Activated T-helper 17 cell treated with anti-CD3 and anti-CD28 coated beads, Interleukin-2, amount 50 U/mL, for 72 hours (primary cell): Measurements from ENCODE around the gene PP2D1. TPM values are rescaled to one million over a fixed set of nuclear protein-coding genes. Genes with fewer than 3 reads are reported as not detected.
A peak's percentile ranks its signal among the peaks of the same experiment; 100 is the strongest.
"Not testable (repeated sequence)": the region's sequence is repeated elsewhere in the genome, so short reads cannot be mapped to it uniquely, and the experiment has no call there.

Experiments
- ATAC-seq: fragments of 150-1000 bp; cut with Tn5 transposase; replicated peaks from 2 replicates; pipeline ENCODE4 v1.10.0; 2021; ENCODE audit warnings: mild to moderate bottlenecking, moderate library complexity
- H3K27ac Mint-ChIP-seq: one replicate; pipeline ENCODE4 v1.8.0; 2022; ENCODE audit warnings: mixed read lengths
- H3K27me3 Mint-ChIP-seq: one replicate; pipeline ENCODE4 v1.8.0; 2022; ENCODE audit warnings: mixed read lengths
- H3K36me3 Mint-ChIP-seq: one replicate; pipeline ENCODE4 v1.8.0; 2022; ENCODE audit warnings: low read depth, mild to moderate bottlenecking, mixed read lengths
- H3K4me1 Mint-ChIP-seq: one replicate; pipeline ENCODE4 v1.8.0; 2022; ENCODE audit warnings: mixed read lengths
- H3K4me3 Mint-ChIP-seq: one replicate; pipeline ENCODE4 v1.8.0; 2022; ENCODE audit warnings: mild to moderate bottlenecking, mixed read lengths
- H3K9me3 Mint-ChIP-seq: one replicate; pipeline ENCODE4 v1.8.0; 2022; ENCODE audit warnings: mixed read lengths
- total RNA-seq, 2 donors: library from RNA; stranded (reverse); gene quantifications; one replicate each; pipeline ENCODE4 v1.2.3, GENCODE V29; 2022

Gene PP2D1
- total RNA-seq, 2 donors from 2014 or later, result not detected

- Mint-ChIP-seq H3K36me3 (peaks cover 59% of the 10 kb centered on the region), H3K4me3 (peak overlapping the region; percentile 70), H3K27me3 (no peaks in the 10 kb centered on the region), H3K4me1 (peaks cover 61% of the 10 kb centered on the region), H3K27ac (peak overlapping the region; percentile 88), H3K9me3 (no peaks in the 10 kb centered on the region)
- no peak for ATAC-seq
These were observed 34.5 kb upstream of the PP2D1 start for GRCh38 chr3:20046556-20046955.

- not testable (repeated sequence) for ATAC-seq, H3K27me3 Mint-ChIP-seq, H3K9me3 Mint-ChIP-seq
- H3K4me3 Mint-ChIP-seq, result peak overlapping the region; percentile 98
- peaks cover 68% of the 10 kb centered on the region for H3K36me3 Mint-ChIP-seq
- H3K4me1 Mint-ChIP-seq, result peaks cover 51% of the 10 kb centered on the region
- peak overlapping the region; percentile 98 for H3K27ac Mint-ChIP-seq
These were observed 33.1 kb upstream of the PP2D1 start for GRCh38 chr3:20045141-20045540.

GRCh38 chr3:20043825-20044224, 31.8 kb upstream of the PP2D1 start:
- Mint-ChIP-seq H3K4me1 (peaks cover 42% of the 10 kb centered on the region), H3K27me3 (no peaks in the 10 kb centered on the region), H3K27ac (peak overlapping the region; percentile 98), H3K4me3 (peak overlapping the region; percentile 98), H3K36me3 (peaks cover 68% of the 10 kb centered on the region), H3K9me3 (no peaks in the 10 kb centered on the region)
- ATAC-seq, result no peak

- Mint-ChIP-seq H3K36me3 (peaks cover 68% of the 10 kb centered on the region), H3K4me1 (peaks cover 43% of the 10 kb centered on the region), H3K4me3 (peak overlapping the region; percentile 98), H3K9me3 (no peaks in the 10 kb centered on the region), H3K27ac (peak overlapping the region; percentile 98), H3K27me3 (no peaks in the 10 kb centered on the region)
- peak; percentile 14 for ATAC-seq
These were observed 31.3 kb upstream of the PP2D1 start for GRCh38 chr3:20043396-20043795.

GRCh38 chr3:20042331-20042730, 30.3 kb upstream of the PP2D1 start:
- peaks cover 37% of the 10 kb centered on the region for H3K4me1 Mint-ChIP-seq
- H3K36me3 Mint-ChIP-seq, result peaks cover 58% of the 10 kb centered on the region
- H3K9me3 Mint-ChIP-seq, result no peaks in the 10 kb centered on the region
- H3K27me3 Mint-ChIP-seq, result no peaks in the 10 kb centered on the region
- H3K27ac Mint-ChIP-seq, result peak overlapping the region; percentile 98
- peak overlapping the region; percentile 98 for H3K4me3 Mint-ChIP-seq
- no peak for ATAC-seq

- H3K4me3 Mint-ChIP-seq, result peak overlapping the region; percentile 98
- peaks cover 40% of the 10 kb centered on the region for H3K4me1 Mint-ChIP-seq
- H3K9me3 Mint-ChIP-seq, result no peaks in the 10 kb centered on the region
- H3K36me3 Mint-ChIP-seq, result peaks cover 53% of the 10 kb centered on the region
- ATAC-seq, result peak; percentile 69
- H3K27me3 Mint-ChIP-seq, result no peaks in the 10 kb centered on the region
- H3K27ac Mint-ChIP-seq, result peak overlapping the region; percentile 98
These were observed 29.2 kb upstream of the PP2D1 start for GRCh38 chr3:20041197-20041780.

GRCh38 chr3:20040548-20041196, 28.6 kb upstream of the PP2D1 start:
- Mint-ChIP-seq H3K27ac (peak overlapping the region; percentile 98), H3K36me3 (peaks cover 53% of the 10 kb centered on the region), H3K9me3 (no peaks in the 10 kb centered on the region), H3K27me3 (no peaks in the 10 kb centered on the region), H3K4me1 (peaks cover 37% of the 10 kb centered on the region), H3K4me3 (peak overlapping the region; percentile 98)
- peak; percentile 37 for ATAC-seq

GRCh38 chr3:20039765-20040547, 27.9 kb upstream of the PP2D1 start, which contains the start of gene KAT2B:
KAT2B (plus strand) TSS chr3:20040446; CDS start chr3:20040478, 32 bp downstream.
- Mint-ChIP-seq H3K27me3 (no peaks in the 10 kb centered on the region), H3K27ac (peak within 1 kb of the TSS; percentile 98), H3K4me3 (peak within 1 kb of the TSS; percentile 98), H3K9me3 (no peaks in the 10 kb centered on the region), H3K4me1 (peaks cover 37% of the 10 kb centered on the region), H3K36me3 (peaks cover 53% of the 10 kb centered on the region)
- ATAC-seq, result peak; percentile 59

- no peaks in the 10 kb centered on the region for H3K9me3 Mint-ChIP-seq
- H3K4me3 Mint-ChIP-seq, result peak overlapping the region; percentile 91
- no peak for ATAC-seq
- peaks cover 34% of the 10 kb centered on the region for H3K4me1 Mint-ChIP-seq
- H3K27ac Mint-ChIP-seq, result peak overlapping the region; percentile 93
- H3K36me3 Mint-ChIP-seq, result peaks cover 48% of the 10 kb centered on the region
- no peaks in the 10 kb centered on the region for H3K27me3 Mint-ChIP-seq
These were observed 27.4 kb upstream of the PP2D1 start for GRCh38 chr3:20039466-20039764.

GRCh38 chr3:20038699-20039465, 26.8 kb upstream of the PP2D1 start:
- no peaks in the 10 kb centered on the region for H3K9me3 Mint-ChIP-seq
- no peak for ATAC-seq
- H3K27ac Mint-ChIP-seq, result peak overlapping the region; percentile 93
- H3K4me3 Mint-ChIP-seq, result peak overlapping the region; percentile 91
- peaks cover 43% of the 10 kb centered on the region for H3K36me3 Mint-ChIP-seq
- peaks cover 32% of the 10 kb centered on the region for H3K4me1 Mint-ChIP-seq
- H3K27me3 Mint-ChIP-seq, result no peaks in the 10 kb centered on the region

- peaks cover 26% of the 10 kb centered on the region for H3K4me1 Mint-ChIP-seq
- no peaks in the 10 kb centered on the region for H3K9me3 Mint-ChIP-seq
- ATAC-seq, result no peak
- H3K4me3 Mint-ChIP-seq, result peak overlapping the region; percentile 91
- no peaks in the 10 kb centered on the region for H3K27me3 Mint-ChIP-seq
- H3K27ac Mint-ChIP-seq, result peak overlapping the region; percentile 93
- H3K36me3 Mint-ChIP-seq, result peaks cover 29% of the 10 kb centered on the region
These were observed 25.4 kb upstream of the PP2D1 start for GRCh38 chr3:20037255-20037996.

- H3K9me3 Mint-ChIP-seq, result no peaks in the 10 kb centered on the region
- peak overlapping the region; percentile 26 for H3K4me3 Mint-ChIP-seq
- H3K27ac Mint-ChIP-seq, result no peak overlapping the region
- peaks cover 19% of the 10 kb centered on the region for H3K4me1 Mint-ChIP-seq
- H3K27me3 Mint-ChIP-seq, result no peaks in the 10 kb centered on the region
- H3K36me3 Mint-ChIP-seq, result peaks cover 11% of the 10 kb centered on the region
- ATAC-seq, result no peak
These were observed 23.0 kb upstream of the PP2D1 start for GRCh38 chr3:20035019-20035418.

GRCh38 chr3:20031939-20032338, 19.9 kb upstream of the PP2D1 start:
- not testable (repeated sequence) for H3K4me3 Mint-ChIP-seq, H3K4me1 Mint-ChIP-seq, ATAC-seq, H3K9me3 Mint-ChIP-seq, H3K36me3 Mint-ChIP-seq, H3K27me3 Mint-ChIP-seq, H3K27ac Mint-ChIP-seq

GRCh38 chr3:20028905-20029331, 16.9 kb upstream of the PP2D1 start:
- Mint-ChIP-seq H3K4me1 (no peaks in the 10 kb centered on the region), H3K4me3 (no peak overlapping the region), H3K9me3 (no peaks in the 10 kb centered on the region), H3K27ac (no peak overlapping the region), H3K36me3 (no peaks in the 10 kb centered on the region), H3K27me3 (no peaks in the 10 kb centered on the region)
- no peak for ATAC-seq
